GM18873 (cell line): ENCODE measurements around the gene OPHN1.

Experiments used
- ATAC-seq: cut with Tn5 transposase; IDR thresholded peaks from one replicate; pipeline ENCODE4 v1.9.1; 2021; ENCODE audit warnings: mild to moderate bottlenecking, moderate library complexity, moderate number of reproducible peaks; ENCODE audit not compliant: unreplicated experiment, low FRiP score

Gene OPHN1

GRCh38 chrX:68186552-68187262 is 246.6 kb downstream of the OPHN1 start:
- no peak for ATAC-seq

- ATAC-seq = no peak
Measured at GRCh38 chrX:68185161-68185560, 248.1 kb downstream of the OPHN1 start.

DNA sequence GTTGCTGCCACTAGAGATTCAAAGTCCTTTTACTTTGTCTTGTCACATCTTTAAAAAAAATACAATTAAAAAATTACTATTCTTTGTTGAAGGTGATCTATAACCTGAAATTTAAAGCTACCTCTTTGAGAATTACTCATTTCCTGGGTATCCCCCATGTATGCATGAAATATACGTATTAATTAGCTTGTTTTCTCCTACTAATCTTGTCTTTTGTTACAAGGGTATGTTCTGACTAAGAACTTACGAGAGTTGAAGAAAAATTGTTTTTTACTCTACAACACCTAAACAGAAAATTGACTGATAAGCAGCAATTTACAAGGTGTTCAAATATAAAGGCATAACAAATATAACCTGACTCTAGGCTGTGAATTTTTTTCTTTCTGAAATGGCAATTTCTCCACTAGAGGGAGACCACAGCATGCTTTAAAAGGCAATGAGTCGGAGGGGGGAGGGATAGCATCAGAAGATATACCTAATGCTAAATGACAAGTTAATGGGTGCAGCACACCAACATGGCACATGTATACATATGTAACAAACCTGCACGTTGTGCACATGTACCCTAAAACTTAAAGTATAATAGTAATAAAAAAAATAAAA is 249.6 kb downstream of the OPHN1 start:
- no peak for ATAC-seq

DNA sequence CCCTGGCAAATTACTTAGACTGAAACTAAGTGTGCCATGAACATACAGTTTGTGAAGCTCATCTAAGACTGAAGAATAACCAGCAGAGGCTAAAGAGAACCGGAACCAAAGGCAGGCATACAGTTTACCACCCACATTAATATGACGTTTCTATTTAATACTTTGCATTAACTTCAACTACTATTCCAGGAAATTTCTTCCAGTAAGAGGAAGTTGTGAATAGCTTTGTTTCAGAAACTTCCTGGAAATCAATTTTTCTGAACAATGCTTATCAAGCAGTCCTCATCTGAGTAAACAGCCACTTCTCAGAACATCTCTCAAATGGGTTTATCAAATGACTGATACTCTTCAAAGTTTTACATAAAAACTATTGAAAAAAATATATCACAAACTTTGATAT is 252.7 kb downstream of the OPHN1 start:
- no peak for ATAC-seq

- ATAC-seq = no peak
Measured at GRCh38 chrX:68179355-68179754, 253.9 kb downstream of the OPHN1 start.

DNA sequence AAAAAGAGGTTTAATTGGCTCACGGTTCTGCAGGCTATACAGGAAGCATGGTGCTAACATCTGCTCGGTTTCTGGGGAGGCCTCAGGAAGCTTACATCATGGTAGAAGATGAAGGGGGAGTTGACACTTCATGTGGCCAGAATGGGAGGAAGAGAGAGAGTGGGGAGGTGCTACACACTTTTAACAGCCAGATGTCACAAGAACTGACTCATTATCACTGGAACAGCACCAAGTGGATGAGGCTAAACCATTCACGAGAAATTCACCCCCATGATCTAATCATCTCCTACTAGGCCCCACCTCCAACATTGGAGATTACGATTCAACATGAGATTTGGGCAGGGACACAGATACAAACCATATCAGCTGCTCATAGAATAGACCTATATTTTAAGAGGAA is 255.8 kb downstream of the OPHN1 start:
- ATAC-seq = no peak

GRCh38 chrX:68175562-68175961 is 257.7 kb downstream of the OPHN1 start:
- ATAC-seq = no peak

DNA sequence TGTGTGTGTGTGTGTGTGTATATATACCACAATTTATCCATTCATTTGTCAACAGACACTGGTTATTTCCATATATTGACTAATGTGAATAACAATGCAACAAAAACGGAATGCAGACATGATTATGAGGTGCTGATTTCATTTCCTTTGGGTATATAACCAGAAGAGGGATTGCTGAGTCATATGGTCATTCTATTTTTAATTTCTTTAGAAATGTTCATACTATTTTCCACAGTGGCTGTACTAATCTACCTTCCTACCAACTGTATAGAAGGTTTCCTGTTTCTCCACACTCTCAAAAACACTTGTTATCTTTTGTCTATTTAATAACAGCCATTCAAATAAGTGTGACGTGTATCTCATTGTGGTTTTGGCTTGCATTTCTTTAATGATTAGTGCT is 269.9 kb downstream of the OPHN1 start:
- ATAC-seq = no peak

DNA sequence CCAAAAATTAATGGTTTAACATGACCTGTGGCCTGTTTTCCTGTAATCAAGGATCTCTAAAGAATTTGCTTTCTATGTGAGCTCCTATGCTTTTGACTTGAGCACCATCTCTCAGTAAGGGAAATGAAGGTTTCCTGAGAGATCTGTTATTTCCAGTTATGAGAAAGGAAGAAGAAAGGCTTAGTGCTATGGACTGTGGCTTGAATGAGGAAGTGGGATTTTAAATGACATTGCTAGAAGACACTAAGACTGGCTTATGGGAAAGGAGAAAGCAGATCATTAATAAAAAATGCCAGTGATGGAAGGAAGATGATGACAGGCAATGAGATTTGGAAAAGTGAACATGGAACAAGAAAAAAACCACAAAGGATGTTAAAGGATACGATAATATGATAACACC is 285.4 kb downstream of the OPHN1 start:
- ATAC-seq = no peak

GRCh38 chrX:68146054-68146453 is 287.2 kb downstream of the OPHN1 start:
- ATAC-seq = no peak

GRCh38 chrX:68139791-68140190 is 293.5 kb downstream of the OPHN1 start:
- no peak for ATAC-seq

- ATAC-seq = no peak
Measured at GRCh38 chrX:68133181-68133580, 300.1 kb downstream of the OPHN1 start.

- no peak for ATAC-seq
Measured at GRCh38 chrX:68132749-68133148, 300.5 kb downstream of the OPHN1 start.

DNA sequence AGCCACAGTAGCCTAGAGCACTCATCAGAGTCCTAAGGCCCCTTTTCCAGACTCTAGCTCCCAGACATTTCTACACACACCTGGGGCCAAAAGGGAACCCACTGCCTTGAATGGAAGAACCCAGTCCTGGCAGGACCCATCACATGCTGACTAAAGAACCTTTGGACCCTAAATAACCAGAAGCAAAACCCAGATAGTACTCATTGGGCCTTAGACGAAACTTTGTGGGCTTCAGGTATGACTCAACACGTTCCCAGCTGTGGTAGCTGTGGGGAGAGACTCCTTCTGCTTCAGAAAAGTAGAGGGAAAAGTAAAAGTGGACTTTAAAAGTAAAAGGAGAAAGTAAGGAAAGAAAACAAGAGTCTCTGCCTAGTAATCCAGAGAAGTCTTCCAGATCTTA is 311.5 kb downstream of the OPHN1 start:
- no peak for ATAC-seq

DNA sequence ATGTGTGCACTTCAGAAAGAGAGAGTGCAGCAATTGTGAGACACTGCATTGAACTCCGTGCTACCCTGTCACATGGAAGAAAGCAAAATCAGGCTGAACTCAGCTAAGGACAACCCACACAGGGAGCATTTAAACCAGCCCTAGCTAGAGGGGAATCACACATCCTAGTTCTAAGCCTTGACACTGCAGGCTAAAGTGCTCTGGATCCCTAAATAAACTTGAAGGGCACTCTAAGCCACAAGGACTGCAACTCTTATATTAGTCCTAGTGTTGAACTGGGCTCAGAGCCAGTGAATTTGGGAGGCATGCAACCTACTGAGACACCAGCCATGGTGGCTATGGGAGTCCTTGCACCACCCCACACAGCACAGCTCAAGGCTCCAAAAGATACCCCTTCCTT is 311.9 kb downstream of the OPHN1 start:
- no peak for ATAC-seq

DNA sequence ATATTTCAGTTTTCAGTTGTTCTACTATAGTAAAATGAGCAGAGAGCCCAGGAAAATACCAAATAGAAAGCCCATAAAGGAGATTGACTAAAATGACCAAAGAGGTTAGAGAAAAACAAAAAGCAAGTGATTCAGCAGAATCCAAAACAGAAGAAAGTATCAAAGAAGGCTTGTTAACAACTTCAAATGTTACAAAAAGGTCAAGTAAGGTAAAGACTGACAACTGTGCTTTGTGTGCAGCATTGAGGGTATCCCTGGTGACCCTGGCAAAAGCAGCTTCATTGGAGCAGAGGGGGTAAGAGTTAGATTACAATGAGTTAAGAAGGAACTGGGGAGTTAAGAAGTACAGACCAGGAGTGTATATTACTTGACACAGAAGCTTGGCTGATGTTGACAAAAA is 317.9 kb downstream of the OPHN1 start:
- no peak for ATAC-seq

DNA sequence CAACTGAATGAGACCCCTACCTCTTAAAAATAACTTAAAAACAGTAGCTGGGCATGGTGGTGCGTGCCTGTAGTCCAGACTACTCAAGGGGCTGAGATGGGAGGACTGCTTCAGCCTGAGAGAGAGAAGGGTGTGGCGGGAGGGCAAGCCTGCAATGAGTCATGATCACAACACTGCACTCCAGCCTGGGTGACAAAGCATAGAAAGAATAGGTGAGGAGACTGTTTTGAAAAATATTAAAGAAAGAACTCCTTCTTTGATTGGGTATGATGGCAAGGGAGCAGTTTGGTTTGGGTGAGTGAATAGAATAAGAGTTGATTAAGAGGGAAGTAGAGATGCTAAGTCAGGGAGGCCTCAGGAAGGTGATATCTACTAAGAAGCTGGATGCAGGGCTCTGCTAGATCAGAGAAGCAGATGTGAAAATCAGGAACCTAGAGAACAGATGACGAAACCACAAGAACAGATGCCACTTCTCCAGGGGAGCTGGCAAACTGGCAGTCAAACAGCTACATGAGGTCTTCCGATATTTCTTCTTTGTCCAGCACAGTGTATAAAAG is 318.6 kb downstream of the OPHN1 start:
- ATAC-seq = no peak

- ATAC-seq = no peak
Measured at GRCh38 chrX:68113837-68114572, 319.3 kb downstream of the OPHN1 start.

DNA sequence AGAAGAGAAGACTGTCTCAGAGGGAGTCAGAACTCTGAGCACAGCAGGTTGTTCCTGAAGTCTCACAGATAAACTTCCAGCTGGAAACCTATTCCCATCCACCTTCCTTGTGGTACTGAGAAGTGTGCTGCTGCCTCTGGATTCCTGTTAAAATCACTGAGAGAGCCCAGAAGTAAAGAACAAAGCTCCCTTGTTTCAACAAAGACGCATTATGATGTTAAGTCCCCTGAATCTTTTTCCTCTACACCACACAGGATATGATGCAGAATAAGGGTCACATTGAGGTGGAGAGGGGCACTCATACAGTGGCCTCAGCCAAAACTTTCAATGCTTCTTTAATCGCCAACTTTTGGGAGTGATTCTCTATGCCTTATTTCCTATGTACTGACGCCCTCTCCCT is 321.0 kb downstream of the OPHN1 start:
- no peak for ATAC-seq

DNA sequence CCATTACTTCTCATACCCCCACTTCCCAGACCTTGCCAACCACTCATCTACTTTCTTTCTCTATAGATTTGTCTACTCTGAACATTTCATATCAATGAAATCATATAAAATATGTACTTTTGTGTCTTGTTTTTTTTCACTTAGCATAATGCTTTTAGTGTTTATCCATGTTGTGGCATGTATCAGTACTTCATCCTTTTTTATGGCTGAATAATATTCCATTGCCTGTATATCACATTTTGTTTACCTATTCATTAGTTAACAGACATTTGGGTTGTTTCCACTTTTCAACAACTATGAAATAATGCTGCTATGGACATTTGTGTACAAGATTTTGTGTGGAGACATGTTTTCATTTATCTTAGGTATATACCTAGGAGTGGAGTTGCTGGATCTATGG is 324.1 kb downstream of the OPHN1 start:
- no peak for ATAC-seq

DNA sequence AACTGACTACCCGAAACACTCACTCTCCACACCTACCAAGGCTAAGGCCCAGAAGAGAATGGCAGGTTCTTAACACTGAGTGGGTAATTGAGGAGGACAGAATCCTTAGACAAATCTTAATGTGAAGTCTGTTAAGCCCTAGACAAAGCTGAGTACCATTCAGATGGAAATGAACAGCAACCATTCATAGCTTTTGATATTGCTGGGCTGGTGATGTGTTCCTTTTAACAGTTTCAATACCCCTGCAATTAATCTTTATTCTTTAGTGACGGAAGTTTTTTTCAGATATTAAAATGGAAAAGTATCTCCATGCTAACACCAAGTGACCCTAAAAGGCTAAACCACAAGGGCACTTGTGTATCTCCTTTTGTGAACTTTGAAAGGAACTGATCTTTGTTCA is 334.9 kb downstream of the OPHN1 start:
- no peak for ATAC-seq

GRCh38 chrX:68090266-68090665 is 343.0 kb downstream of the OPHN1 start:
- ATAC-seq = no peak
